ENCODE results near the gene STPG4. TPM values are rescaled to one million over a fixed set of nuclear protein-coding genes. Genes with fewer than 3 reads are reported as not detected.

STPG4 gene
- total RNA-seq, 4 donors from 2014 or later: not detected

DNA sequence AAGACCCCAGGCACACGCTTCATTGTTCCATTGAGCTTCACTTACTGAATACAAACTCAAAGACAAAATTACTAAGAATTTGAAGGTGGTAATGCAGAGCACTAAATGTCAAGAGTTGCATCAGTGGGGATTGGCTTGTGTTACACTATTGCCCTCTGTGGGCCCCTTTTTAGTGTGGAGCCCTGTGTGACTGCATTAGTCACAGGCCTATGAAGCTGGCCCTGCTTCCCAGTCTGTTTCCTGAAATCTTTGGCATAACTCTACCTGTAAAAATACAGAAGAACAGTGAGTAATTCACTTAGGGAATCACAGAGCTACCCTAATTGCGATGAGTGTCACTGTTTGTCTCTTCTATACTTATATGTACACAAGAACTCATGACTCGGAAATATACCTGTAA, 40.0 kb upstream of the STPG4 start:
- TF ChIP-seq CTCF (IDR thresholded peaks at IDR 0.05; ENCODE audit: low read depth): no peak

GRCh38 chr2:47194410-47194809, 39.3 kb upstream of the STPG4 start:
- TF ChIP-seq CTCF (IDR thresholded peaks at IDR 0.05; ENCODE audit: low read depth): no peak

- no peak for TF ChIP-seq CTCF (IDR thresholded peaks at IDR 0.05; ENCODE audit: low read depth)
Observed at GRCh38 chr2:47193607-47194006, 38.5 kb upstream of the STPG4 start.

GRCh38 chr2:47190188-47190881, 35.2 kb upstream of the STPG4 start:
- TF ChIP-seq CTCF (IDR thresholded peaks at IDR 0.05; ENCODE audit: low read depth): no peak

DNA sequence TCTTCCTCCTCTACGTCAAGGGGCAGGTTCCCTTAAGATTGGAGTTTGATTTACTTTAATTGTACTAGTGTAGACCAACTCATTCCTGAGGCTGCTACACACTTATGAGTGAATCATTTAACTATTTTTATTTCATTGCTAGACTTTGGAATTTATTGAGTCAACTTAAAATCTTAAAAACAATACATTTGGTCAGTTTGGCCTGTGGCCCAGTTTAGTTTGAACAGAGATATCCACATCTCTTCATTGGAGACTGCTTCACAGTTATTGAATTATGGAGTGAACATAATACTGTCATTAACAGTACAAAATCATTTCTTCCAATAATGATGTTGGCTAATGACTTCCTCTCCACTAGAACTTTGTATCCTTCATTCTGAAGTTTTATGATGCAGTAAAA, 34.5 kb upstream of the STPG4 start:
- TF ChIP-seq CTCF (IDR thresholded peaks at IDR 0.05; ENCODE audit: low read depth): no peak

GRCh38 chr2:47187069-47187468, 32.0 kb upstream of the STPG4 start:
- no peak for TF ChIP-seq CTCF (IDR thresholded peaks at IDR 0.05; ENCODE audit: low read depth)

DNA sequence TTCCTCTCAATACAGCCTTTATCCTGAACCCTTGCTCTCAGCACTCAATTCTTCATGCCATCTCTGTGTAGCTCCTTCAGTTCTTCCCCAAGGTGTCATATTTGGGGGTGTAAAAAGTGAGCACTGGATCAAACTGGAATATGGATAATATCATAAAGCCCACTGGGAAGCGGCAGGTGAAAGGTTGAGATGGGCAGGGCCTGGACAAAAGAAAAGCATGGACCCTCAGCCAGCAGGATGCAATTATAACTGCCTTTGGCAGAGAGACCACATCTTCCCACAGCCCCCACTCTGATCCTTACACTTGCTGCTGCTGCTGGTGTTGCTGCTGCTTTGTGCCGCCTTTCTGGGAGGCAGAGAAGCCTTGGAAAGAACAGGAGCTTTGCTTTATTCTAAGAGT, 31.2 kb upstream of the STPG4 start:
- no peak for TF ChIP-seq CTCF (IDR thresholded peaks at IDR 0.05; ENCODE audit: low read depth)

All from subcutaneous adipose tissue (tissue), 4 donors.